ENCODE results near the gene CNKSR1. TPM values are rescaled to one million over a fixed set of nuclear protein-coding genes. Genes with fewer than 3 reads are reported as not detected.

Gene CNKSR1
- total and polyA plus RNA-seq, 4 donors, result 1.5 to 4.9 (median 2.0) TPM

Other genes with a start within 250 kb of the CNKSR1 start
- 1 to 10 TPM; 4.8 to 6.4 TPM for gene PAFAH2, start 179.4 kb upstream of the CNKSR1 start, total RNA-seq
- gene PAFAH2, start 179.4 kb upstream of the CNKSR1 start, polyA plus RNA-seq, result 1 to 10 TPM; 3.7 to 4.9 TPM
- 1 to 10 TPM in 1 of 2 donors, under 1 TPM in 1; 0.29 to 1.3 TPM for gene EXTL1, start 155.7 kb upstream of the CNKSR1 start, total RNA-seq
- under 1 TPM in 1 of 2 donors, not detected in 1; 0.33 TPM for gene EXTL1, start 155.7 kb upstream of the CNKSR1 start, polyA plus RNA-seq
- gene SLC30A2, start 131.4 kb upstream of the CNKSR1 start, total RNA-seq, result not detected
- under 1 TPM in 1 of 2 donors, not detected in 1; 0.13 TPM for gene SLC30A2, start 131.4 kb upstream of the CNKSR1 start, polyA plus RNA-seq
- gene TRIM63, start 109.9 kb upstream of the CNKSR1 start, total RNA-seq, result under 1 TPM; 0.19 to 0.24 TPM
- gene TRIM63, start 109.9 kb upstream of the CNKSR1 start, polyA plus RNA-seq, result 1 to 10 TPM in 1 of 2 donors, under 1 TPM in 1; 0.36 to 1.5 TPM
- 1 to 10 TPM; 6.5 to 7.5 TPM for gene PDIK1L, start 65.7 kb upstream of the CNKSR1 start, total RNA-seq
- gene PDIK1L, start 65.7 kb upstream of the CNKSR1 start, polyA plus RNA-seq, result 1 to 10 TPM; 2.0 to 3.8 TPM
- gene FAM110D, start 18.4 kb upstream of the CNKSR1 start, total RNA-seq, result 10 to 100 TPM in 1 of 2 donors, 1 to 10 TPM in 1; 5.0 to 15.7 TPM
- gene FAM110D, start 18.4 kb upstream of the CNKSR1 start, polyA plus RNA-seq, result 1 to 10 TPM in 1 of 2 donors, under 1 TPM in 1; 0.25 to 1.4 TPM
- not detected for gene C1orf232, start 8.5 kb upstream of the CNKSR1 start, total RNA-seq
- gene C1orf232, start 8.5 kb upstream of the CNKSR1 start, polyA plus RNA-seq, result not detected
- gene ZNF593, start 7.6 kb upstream of the CNKSR1 start, total RNA-seq, result 10 to 100 TPM; 13.4 to 18.3 TPM
- gene ZNF593, start 7.6 kb upstream of the CNKSR1 start, polyA plus RNA-seq, result 10 to 100 TPM; 29.4 to 48.6 TPM
- gene ZNF593OS, start 5.7 kb upstream of the CNKSR1 start, total RNA-seq, result not detected
- under 1 TPM in 1 of 2 donors, not detected in 1; 0.20 TPM for gene ZNF593OS, start 5.7 kb upstream of the CNKSR1 start, polyA plus RNA-seq
- not detected for gene CATSPER4, start 13.1 kb downstream of the CNKSR1 start, total RNA-seq
- not detected for gene CATSPER4, start 13.1 kb downstream of the CNKSR1 start, polyA plus RNA-seq
- 1 to 10 TPM; 3.0 to 5.9 TPM for gene CEP85, start 56.7 kb downstream of the CNKSR1 start, total RNA-seq
- gene CEP85, start 56.7 kb downstream of the CNKSR1 start, polyA plus RNA-seq, result 1 to 10 TPM in 1 of 2 donors, under 1 TPM in 1; 0.74 to 1.9 TPM
- 100 to 1,000 TPM; 160 to 252 TPM for gene SH3BGRL3, start 102.6 kb downstream of the CNKSR1 start, total RNA-seq
- 100 to 1,000 TPM; 219 to 232 TPM for gene SH3BGRL3, start 102.6 kb downstream of the CNKSR1 start, polyA plus RNA-seq
- gene UBXN11, start 129.1 kb downstream of the CNKSR1 start, total RNA-seq, result 10 to 100 TPM; 14.6 to 33.9 TPM
- gene UBXN11, start 129.1 kb downstream of the CNKSR1 start, polyA plus RNA-seq, result 10 to 100 TPM; 11.6 to 46.8 TPM
- 10 to 100 TPM; 12.0 to 14.7 TPM for gene CD52, start 140.5 kb downstream of the CNKSR1 start, total RNA-seq
- 10 to 100 TPM in 1 of 2 donors, 1 to 10 TPM in 1; 8.3 to 31.4 TPM for gene CD52, start 140.5 kb downstream of the CNKSR1 start, polyA plus RNA-seq
- gene CRYBG2, start 176.6 kb downstream of the CNKSR1 start, total RNA-seq, result under 1 TPM in 1 of 2 donors, not detected in 1; 0.27 TPM
- gene CRYBG2, start 176.6 kb downstream of the CNKSR1 start, polyA plus RNA-seq, result 1 to 10 TPM in 1 of 2 donors, under 1 TPM in 1; 0.05 to 6.4 TPM
- gene ZNF683, start 195.3 kb downstream of the CNKSR1 start, total RNA-seq, result under 1 TPM; 0.24 to 0.65 TPM
- gene ZNF683, start 195.3 kb downstream of the CNKSR1 start, polyA plus RNA-seq, result under 1 TPM in 1 of 2 donors, not detected in 1; 0.87 TPM
- gene LIN28A, start 233.3 kb downstream of the CNKSR1 start, total RNA-seq, result not detected
- not detected for gene LIN28A, start 233.3 kb downstream of the CNKSR1 start, polyA plus RNA-seq

Measured in aorta (tissue), 4 donors.